Activated naive CD8-positive, alpha-beta T cell (primary cell): Measurements from ENCODE around the gene GSG1.
"Not testable (repeated sequence)": the region's sequence is repeated elsewhere in the genome, so short reads cannot be mapped to it uniquely, and the experiment has no call there.

Experiments
- H3K27ac Mint-ChIP-seq: one replicate; pipeline ENCODE4 v1.8.0; 2021; ENCODE audit warnings: mixed read lengths
- H3K27me3 Mint-ChIP-seq: one replicate; pipeline ENCODE4 v1.8.0; 2021; ENCODE audit warnings: mixed read lengths
- H3K36me3 Mint-ChIP-seq: one replicate; pipeline ENCODE4 v1.8.0; 2021; ENCODE audit warnings: mixed read lengths
- H3K4me1 Mint-ChIP-seq: one replicate; pipeline ENCODE4 v1.8.0; 2021; ENCODE audit warnings: low read depth, mixed read lengths
- H3K4me3 Mint-ChIP-seq: one replicate; pipeline ENCODE4 v1.8.0; 2021; ENCODE audit warnings: mild to moderate bottlenecking, mixed read lengths
- H3K9me3 Mint-ChIP-seq: one replicate; pipeline ENCODE4 v1.8.0; 2021; ENCODE audit warnings: low read depth, mixed read lengths

Gene GSG1

GRCh38 chr12:13039328-13039956 lies 64.0 kb downstream of the GSG1 start:
- no peaks in the 10 kb centered on the region for H3K27me3 Mint-ChIP-seq
- H3K4me1 Mint-ChIP-seq: peaks cover 4% of the 10 kb centered on the region
- H3K36me3 Mint-ChIP-seq: no peaks in the 10 kb centered on the region
- no peak overlapping the region for H3K27ac Mint-ChIP-seq
- no peaks in the 10 kb centered on the region for H3K9me3 Mint-ChIP-seq
- no peak overlapping the region for H3K4me3 Mint-ChIP-seq

DNA sequence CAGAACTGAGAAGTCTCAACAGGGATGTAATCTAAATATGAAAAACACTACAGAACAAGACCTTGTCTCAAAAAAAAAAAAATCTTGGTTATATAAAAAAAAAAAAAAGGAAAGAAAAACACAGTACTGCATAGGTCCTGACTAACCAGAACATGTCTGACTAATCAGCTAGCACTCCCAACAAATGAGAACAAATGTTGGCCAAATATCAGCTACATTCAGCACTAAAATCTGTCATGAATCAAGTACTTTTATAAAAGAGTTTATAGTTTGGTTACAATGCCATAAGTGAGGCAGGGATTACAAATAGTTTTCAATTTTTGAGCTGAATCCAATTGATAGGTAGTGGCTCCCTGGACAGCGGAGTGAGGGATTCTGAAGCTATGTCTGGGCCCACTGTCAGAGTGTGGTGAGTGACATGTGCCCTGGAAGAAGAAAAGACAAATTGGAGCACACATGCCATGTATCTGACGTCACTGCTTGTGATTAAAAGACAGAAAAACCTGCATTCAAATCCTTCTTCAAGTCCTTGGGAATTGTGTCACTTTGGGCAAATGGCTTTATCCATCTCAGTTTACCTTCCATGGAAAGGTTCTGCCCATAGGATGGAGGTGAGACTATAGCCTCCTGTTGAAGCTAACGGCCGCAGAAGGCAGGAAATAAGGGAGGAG lies 64.8 kb downstream of the GSG1 start:
- no peak overlapping the region for H3K27ac Mint-ChIP-seq
- H3K36me3 Mint-ChIP-seq: no peaks in the 10 kb centered on the region
- H3K4me1 Mint-ChIP-seq: no peaks in the 10 kb centered on the region
- no peaks in the 10 kb centered on the region for H3K9me3 Mint-ChIP-seq
- no peaks in the 10 kb centered on the region for H3K27me3 Mint-ChIP-seq
- H3K4me3 Mint-ChIP-seq: no peak overlapping the region

DNA sequence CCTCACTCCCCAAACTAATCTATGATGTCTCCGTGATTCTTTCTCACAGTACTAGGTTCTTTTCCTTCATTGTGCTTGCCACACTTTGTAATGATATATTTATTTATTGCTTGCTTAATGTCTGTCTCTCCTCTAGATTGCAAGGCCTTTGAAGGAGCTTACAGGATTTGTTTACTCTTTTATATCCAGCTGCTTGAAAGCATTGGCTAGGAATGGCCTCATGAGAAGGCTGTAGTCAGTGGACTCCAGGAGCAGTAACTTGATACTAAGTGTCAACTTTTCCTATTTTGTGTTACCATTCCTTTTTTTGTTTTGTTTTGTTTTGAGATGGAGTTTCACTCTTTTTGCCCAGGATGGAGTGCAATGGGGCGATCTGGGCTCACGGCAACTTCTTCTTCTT lies 66.6 kb downstream of the GSG1 start:
- Mint-ChIP-seq H3K4me1 (no peaks in the 10 kb centered on the region), H3K27me3 (no peaks in the 10 kb centered on the region), H3K9me3 (no peaks in the 10 kb centered on the region), H3K4me3 (no peak overlapping the region), H3K36me3 (no peaks in the 10 kb centered on the region), H3K27ac (no peak overlapping the region)

DNA sequence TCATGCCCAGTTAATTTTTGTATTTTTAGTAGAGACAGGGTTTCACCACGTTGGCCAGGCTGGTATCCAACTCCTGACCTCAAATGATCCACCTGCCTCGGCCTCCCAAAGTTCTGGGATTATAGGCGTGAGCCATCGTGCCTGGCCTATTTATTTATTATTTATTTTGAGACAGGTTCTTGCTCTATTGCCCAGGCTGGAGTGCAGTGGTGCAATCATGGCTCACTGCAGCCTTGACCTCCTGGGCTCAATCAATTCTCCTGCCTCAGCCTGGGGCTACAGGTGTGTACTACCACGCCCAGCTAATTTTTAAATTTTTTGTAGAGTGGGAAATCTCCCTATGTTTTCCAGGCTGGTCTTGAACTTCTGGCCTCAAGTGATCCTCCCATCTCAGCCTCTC lies 68.1 kb downstream of the GSG1 start:
- H3K27ac Mint-ChIP-seq, H3K27me3 Mint-ChIP-seq, H3K9me3 Mint-ChIP-seq, H3K4me3 Mint-ChIP-seq, H3K36me3 Mint-ChIP-seq, H3K4me1 Mint-ChIP-seq: not testable (repeated sequence)
